ENCODE measurements around the gene LRMDA. TPM values are rescaled to one million over a fixed set of nuclear protein-coding genes. Genes with fewer than 3 reads are reported as not detected.

The LRMDA gene
- total and polyA plus RNA-seq, 2 of the 13 experiments (the other 11 are each of a cell fraction or from before 2014, with no cell fraction given): 13.4 to 22.0 TPM

- TF ChIP-seq RERE (CRISPR knock-in tag; IDR thresholded peaks at IDR 0.05; ENCODE audit: low read depth) (no peak), ZNF180 (CRISPR knock-in tag; IDR thresholded peaks at IDR 0.05; ENCODE audit: borderline replicate concordance, low read depth) (no peak), SRSF9 (IDR thresholded peaks at IDR 0.05; ENCODE audit: borderline replicate concordance, insufficient read depth, low read depth, low read length, poor library complexity, severe bottlenecking) (no peak), ZNF550 (CRISPR knock-in tag; IDR thresholded peaks at IDR 0.05; ENCODE audit: borderline replicate concordance) (no peak)
Observed at GRCh38 chr10:75803121-75803520, 371.7 kb downstream of the LRMDA start (continued).

GRCh38 chr10:75803816-75804552 lies 372.6 kb downstream of the LRMDA start:
- Histone ChIP-seq H3K4me1 (ENCODE audit: insufficient read depth, low read length) (peaks cover 30% of the 10 kb centered on the region), H3K27ac (ENCODE audit: extremely low read length, insufficient read depth, low read length) (no peak overlapping the region), H2AFZ (ENCODE audit: low read length) (no peak overlapping the region), H3K27me3 (ENCODE audit: control insufficient read depth in 1 of 2, insufficient read depth in 2 of 2, low read length in 2 of 2) (no peaks in the 10 kb centered on the region), H3K79me2 (ENCODE audit: insufficient read depth, low read length) (no peaks in the 10 kb centered on the region), H3K4me2 (ENCODE audit: low read depth, low read length) (no peak overlapping the region), H3K9me3 (ENCODE audit: low read length) (no peaks in the 10 kb centered on the region), H3K4me3 (replicated peaks in 1 of 3; ENCODE audit: insufficient read depth in 1 of 3, low read depth in 2 of 3, low read length in 3 of 3) (no peak overlapping the region), H3K9ac (ENCODE audit: insufficient read depth, low read depth, low read length) (no peak overlapping the region), H3K36me3 (replicated peaks in 1 of 2; ENCODE audit: control insufficient read depth in 1 of 2, insufficient read depth in 2 of 2, low read length in 2 of 2) (no peaks in the 10 kb centered on the region), H4K20me1 (ENCODE audit: insufficient read depth, low read length) (no peaks in the 10 kb centered on the region)
- no peak for TF ChIP-seq ZNF430 (CRISPR knock-in tag; IDR thresholded peaks at IDR 0.05)
- no peak for TF ChIP-seq ZNF580 (CRISPR knock-in tag; IDR thresholded peaks at IDR 0.05; ENCODE audit: borderline replicate concordance, low read depth)
- TF ChIP-seq JUND (CRISPR knock-in tag; IDR thresholded peaks at IDR 0.05): no peak
- no peak for TF ChIP-seq PRPF4 (IDR thresholded peaks at IDR 0.05; ENCODE audit: low read depth, low read length, poor library complexity, severe bottlenecking)
- no peak for TF ChIP-seq ZZZ3 (CRISPR knock-in tag; IDR thresholded peaks at IDR 0.05; ENCODE audit: borderline replicate concordance)
- no peak for TF ChIP-seq NFRKB (IDR thresholded peaks at IDR 0.05)
- TF ChIP-seq REXO4 (CRISPR knock-in tag; IDR thresholded peaks at IDR 0.05; ENCODE audit: borderline replicate concordance): no peak
- no peak for TF ChIP-seq PRDM4 (CRISPR knock-in tag; IDR thresholded peaks at IDR 0.05; ENCODE audit: borderline replicate concordance)
- TF ChIP-seq TEAD2 (CRISPR knock-in tag; IDR thresholded peaks at IDR 0.05): no peak
- FAIRE-seq: no peak
- in situ Hi-C loops (cut with HindIII; ENCODE audit: extremely low pct_ligation_motif_present, low pct_unique_long_range_greater_than_20kb) (no loop called here), intact Hi-C loops (cut with micrococcal nuclease; ENCODE audit: unreplicated experiment) (no loop called here)
- 96% methylated on average over 14 of the region's 14 CpGs for WGBS (ENCODE audit: low lambda C conversion rate)
- no TSS peak for BruUV-seq (replicated peaks)
- no peak for ATAC-seq
- ChIA-PET POLR2A (no interaction called here), CTCF (ENCODE audit: low intra/inter-chr PET ratio, low total read pairs) (no interaction called here)
- no peak for DNase-seq (ENCODE audit: low spot score)

Measured in HepG2 (cell line).